ENCODE measurements around the gene SMYD3. TPM values are rescaled to one million over a fixed set of nuclear protein-coding genes. Genes with fewer than 3 reads are reported as not detected.

Gene SMYD3
- total RNA-seq, 2 donors from 2014 or later, result 8.8 to 19.0 TPM

DNA sequence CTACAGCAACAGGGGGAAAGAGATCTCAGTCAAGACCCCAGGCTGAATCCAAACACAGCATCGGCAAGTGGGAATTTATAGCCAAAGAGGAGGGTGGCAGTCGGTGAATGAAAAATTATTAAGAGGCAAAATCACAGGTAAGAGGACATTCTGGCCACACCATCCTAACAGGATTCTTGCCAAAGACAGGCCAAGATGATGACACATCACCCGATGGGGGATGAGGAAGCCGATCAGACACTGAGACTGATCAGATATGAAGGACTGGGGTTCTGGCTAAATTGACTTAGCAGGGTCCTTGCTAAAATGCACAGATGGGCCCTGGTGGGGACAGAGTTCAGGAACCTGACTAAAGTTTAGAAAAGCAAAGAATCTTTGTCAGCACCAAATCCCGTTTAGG lies 402.2 kb downstream of the SMYD3 start:
- H3K36me3 ChIP-seq, result no peaks in the 10 kb centered on the region
- DNase-seq (ENCODE audit: low spot score), result no peak
- no peak for ATAC-seq (ENCODE audit: insufficient number of reproducible peaks, low FRiP score, low read depth)
- no peaks in the 10 kb centered on the region for H3K9me3 ChIP-seq
- TF ChIP-seq, protein P1, sequence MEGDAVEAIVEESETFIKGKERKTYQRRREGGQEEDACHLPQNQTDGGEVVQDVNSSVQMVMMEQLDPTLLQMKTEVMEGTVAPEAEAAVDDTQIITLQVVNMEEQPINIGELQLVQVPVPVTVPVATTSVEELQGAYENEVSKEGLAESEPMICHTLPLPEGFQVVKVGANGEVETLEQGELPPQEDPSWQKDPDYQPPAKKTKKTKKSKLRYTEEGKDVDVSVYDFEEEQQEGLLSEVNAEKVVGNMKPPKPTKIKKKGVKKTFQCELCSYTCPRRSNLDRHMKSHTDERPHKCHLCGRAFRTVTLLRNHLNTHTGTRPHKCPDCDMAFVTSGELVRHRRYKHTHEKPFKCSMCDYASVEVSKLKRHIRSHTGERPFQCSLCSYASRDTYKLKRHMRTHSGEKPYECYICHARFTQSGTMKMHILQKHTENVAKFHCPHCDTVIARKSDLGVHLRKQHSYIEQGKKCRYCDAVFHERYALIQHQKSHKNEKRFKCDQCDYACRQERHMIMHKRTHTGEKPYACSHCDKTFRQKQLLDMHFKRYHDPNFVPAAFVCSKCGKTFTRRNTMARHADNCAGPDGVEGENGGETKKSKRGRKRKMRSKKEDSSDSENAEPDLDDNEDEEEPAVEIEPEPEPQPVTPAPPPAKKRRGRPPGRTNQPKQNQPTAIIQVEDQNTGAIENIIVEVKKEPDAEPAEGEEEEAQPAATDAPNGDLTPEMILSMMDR (IDR thresholded peaks at IDR 0.05), result no peak
- H3K4me3 ChIP-seq, result no peak overlapping the region
- H3K27me3 ChIP-seq (replicated peaks; ENCODE audit: insufficient read depth), result no peaks in the 10 kb centered on the region
- no peak overlapping the region for H3K27ac ChIP-seq
- H3K4me1 ChIP-seq (ENCODE audit: control insufficient read depth in 1 of 2, low read depth in 2 of 2), result no peaks in the 10 kb centered on the region

DNA sequence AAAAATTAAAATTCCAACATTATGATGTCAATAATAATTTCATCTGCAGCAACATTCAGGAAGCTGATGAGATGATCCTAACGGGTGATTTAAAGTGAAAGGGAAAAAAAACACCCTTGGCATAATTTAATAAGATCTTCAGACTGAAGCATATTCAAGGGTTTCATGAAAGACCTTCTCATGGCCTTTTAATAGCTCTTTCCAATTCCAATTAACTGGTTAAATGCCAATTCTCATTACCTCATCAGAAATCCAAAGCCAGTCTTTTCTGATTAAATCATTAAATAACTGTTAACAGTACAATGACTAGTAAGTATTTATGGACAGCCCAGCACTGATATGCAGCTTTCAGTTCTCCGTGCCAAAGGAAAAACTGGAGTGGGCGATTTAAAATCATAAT lies 407.5 kb downstream of the SMYD3 start:
- H3K4me3 ChIP-seq, result no peak overlapping the region
- no peaks in the 10 kb centered on the region for H3K9me3 ChIP-seq
- H3K4me1 ChIP-seq (ENCODE audit: control insufficient read depth in 1 of 2, low read depth in 2 of 2), result no peaks in the 10 kb centered on the region
- no peaks in the 10 kb centered on the region for H3K36me3 ChIP-seq
- ATAC-seq (ENCODE audit: insufficient number of reproducible peaks, low FRiP score, low read depth) (no peak), DNase-seq (ENCODE audit: low spot score) (no peak)
- H3K27ac ChIP-seq, result no peak overlapping the region
- no peaks in the 10 kb centered on the region for H3K27me3 ChIP-seq (replicated peaks; ENCODE audit: insufficient read depth)
- TF ChIP-seq, protein P1 (IDR thresholded peaks at IDR 0.05), result no peak

DNA sequence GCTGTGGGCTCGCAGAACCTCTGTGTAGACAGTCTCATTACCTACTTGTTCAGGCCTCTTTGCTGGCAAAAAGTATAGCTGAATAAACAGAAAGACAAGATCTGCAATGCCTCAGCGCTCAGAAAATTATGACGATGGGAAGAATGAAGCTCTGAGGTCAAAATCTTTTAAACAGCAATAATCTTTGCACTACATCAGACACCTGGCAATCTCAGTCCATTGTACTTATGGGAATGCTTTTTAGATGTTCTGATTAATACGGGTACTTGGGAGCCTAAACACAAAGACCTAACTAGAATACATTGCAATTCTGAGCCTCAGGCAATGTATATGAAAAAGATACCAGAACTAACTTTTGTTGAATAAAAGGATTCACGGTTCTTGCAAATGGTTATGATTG lies 410.7 kb downstream of the SMYD3 start:
- H3K4me3 ChIP-seq, result no peak overlapping the region
- H3K4me1 ChIP-seq (ENCODE audit: control insufficient read depth in 1 of 2, low read depth in 2 of 2), result no peaks in the 10 kb centered on the region
- ATAC-seq (ENCODE audit: insufficient number of reproducible peaks, low FRiP score, low read depth) (no peak), DNase-seq (ENCODE audit: low spot score) (no peak)
- no peak overlapping the region for H3K27ac ChIP-seq
- H3K36me3 ChIP-seq, result no peaks in the 10 kb centered on the region
- H3K27me3 ChIP-seq (replicated peaks; ENCODE audit: insufficient read depth), result no peaks in the 10 kb centered on the region
- H3K9me3 ChIP-seq, result no peaks in the 10 kb centered on the region
- TF ChIP-seq, protein P1 (IDR thresholded peaks at IDR 0.05), result no peak

DNA sequence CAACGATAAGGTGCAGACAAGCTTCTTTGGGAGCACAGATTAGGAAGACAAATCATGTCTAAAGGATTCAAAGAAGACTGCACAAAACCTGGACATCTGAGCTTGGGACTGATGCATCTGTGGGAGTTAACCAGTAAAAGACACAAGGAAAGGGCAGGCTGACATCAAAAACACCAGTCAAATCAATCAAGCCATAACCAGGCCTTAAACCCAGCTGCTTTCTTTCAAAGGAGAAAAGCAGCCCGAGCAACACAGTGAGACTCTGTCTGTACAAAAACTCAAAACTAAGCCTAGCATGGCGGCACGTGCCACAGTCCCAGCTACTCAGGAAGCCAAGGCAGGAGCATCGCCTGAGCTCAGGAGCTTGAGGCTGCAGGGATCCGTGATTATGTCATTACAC lies 411.6 kb downstream of the SMYD3 start:
- no peaks in the 10 kb centered on the region for H3K27me3 ChIP-seq (replicated peaks; ENCODE audit: insufficient read depth)
- H3K9me3 ChIP-seq, result no peaks in the 10 kb centered on the region
- H3K4me1 ChIP-seq (ENCODE audit: control insufficient read depth in 1 of 2, low read depth in 2 of 2), result no peaks in the 10 kb centered on the region
- H3K27ac ChIP-seq, result no peak overlapping the region
- TF ChIP-seq, protein P1 (IDR thresholded peaks at IDR 0.05), result no peak
- H3K36me3 ChIP-seq, result no peaks in the 10 kb centered on the region
- H3K4me3 ChIP-seq, result no peak overlapping the region
- ATAC-seq (ENCODE audit: insufficient number of reproducible peaks, low FRiP score, low read depth), result no peak
- no peak for DNase-seq (ENCODE audit: low spot score)

DNA sequence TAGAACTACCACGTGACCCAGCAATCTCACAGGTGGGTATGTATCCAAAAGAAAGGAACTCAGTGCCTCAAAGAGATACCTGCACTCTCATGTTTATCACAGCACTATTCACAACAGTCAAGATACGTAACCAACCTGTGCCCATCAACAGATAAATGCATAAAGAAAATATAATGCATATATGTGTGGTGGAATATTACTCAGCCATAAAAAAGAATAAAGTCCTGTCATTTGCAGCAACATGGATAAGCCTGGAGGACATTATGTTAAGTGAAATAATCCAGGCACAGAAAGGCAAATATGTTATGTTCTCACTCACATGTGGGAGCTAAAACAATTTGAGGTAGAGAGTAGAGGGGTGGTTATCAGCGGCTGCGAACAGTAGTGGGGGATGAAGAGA lies 413.8 kb downstream of the SMYD3 start:
- Histone ChIP-seq H3K36me3 (no peaks in the 10 kb centered on the region), H3K27ac (no peak overlapping the region), H3K4me1 (ENCODE audit: control insufficient read depth in 1 of 2, low read depth in 2 of 2) (peaks cover 0 to 8% of the 10 kb centered on the region in 2 donors), H3K4me3 (no peak overlapping the region), H3K27me3 (replicated peaks; ENCODE audit: insufficient read depth) (no peaks in the 10 kb centered on the region), H3K9me3 (no peaks in the 10 kb centered on the region)
- DNase-seq (ENCODE audit: low spot score) (no peak), ATAC-seq (ENCODE audit: insufficient number of reproducible peaks, low FRiP score, low read depth) (no peak)
- TF ChIP-seq, protein P1 (IDR thresholded peaks at IDR 0.05), result no peak
